OCI-LY3 (cell line): Measurements from ENCODE around the gene ZSCAN20.

Experiments used
- H2AFZ ChIP-seq: fragments of 200-600, 300-600 bp; shearing (Covaris generic); 2 replicates; pipeline ENCODE4 v1.6.0; 2014; ENCODE audit warnings: antibody characterized with exemption, low read depth, low read length
- H3K27ac ChIP-seq: fragments of 200-600, 300-600 bp; sonication (generic); 2 replicates; pipeline ENCODE4 v1.5.1; 2014; ENCODE audit warnings: mild to moderate bottlenecking, low read length, moderate library complexity, mixed read lengths
- H3K27me3 ChIP-seq: fragments of 200-600, 300-600 bp; sonication (generic); 2 replicates; pipeline ENCODE4 v1.6.1; 2014; ENCODE audit warnings: low read depth, low read length, mixed read lengths
- H3K36me3 ChIP-seq: fragments of 200-600, 300-600 bp; sonication (generic); replicated peaks from 2 replicates; pipeline ENCODE3; 2014; ENCODE audit warnings: low read depth, low read length, mixed read lengths
- H3K4me1 ChIP-seq: fragments of 300-600, 200-600 bp; sonication (generic); 2 replicates; pipeline ENCODE4 v1.6.1; 2014; ENCODE audit warnings: low read length, mixed read lengths
- H3K4me2 ChIP-seq: fragments of 200-600, 300-600 bp; sonication (generic); 2 replicates; pipeline ENCODE4 v1.6.1; 2014; ENCODE audit warnings: low read length, mixed read lengths
- H3K4me3 ChIP-seq: fragments of 300-600, 200-600 bp; sonication (generic); 2 replicates; pipeline ENCODE4 v1.5.1; 2014; ENCODE audit warnings: antibody characterized with exemption, mild to moderate bottlenecking, low read length, moderate library complexity
- H3K79me2 ChIP-seq: fragments of 300-600, 200-600 bp; shearing (Covaris generic); 2 replicates; pipeline ENCODE4 v1.6.1; 2014; ENCODE audit warnings: mild to moderate bottlenecking, low read length, mixed read lengths
- H3K9ac ChIP-seq: fragments of 300-600, 200-600 bp; shearing (Covaris generic); 2 replicates; pipeline ENCODE4 v1.6.0; 2014; ENCODE audit warnings: mild to moderate bottlenecking, low read length, moderate library complexity
- H3K9me3 ChIP-seq: fragments of 200-600, 300-600 bp; shearing (Covaris generic); 2 replicates; pipeline ENCODE4 v1.6.1; 2014; ENCODE audit warnings: low read length, mixed read lengths; ENCODE audit not compliant: insufficient read depth
- H4K20me1 ChIP-seq: fragments of 200-600, 300-600 bp; sonication (generic); 2 replicates; pipeline ENCODE4 v1.6.1; 2016; ENCODE audit warnings: low read length, mixed read lengths; ENCODE audit not compliant: insufficient read depth
- CTCF ChIP-seq: fragments of 200-600, 300-600 bp; sonication (generic); IDR thresholded peaks from 2 replicates; pipeline ENCODE4 v1.5.1; 2014; ENCODE audit warnings: antibody characterized with exemption, low read length, low read depth
- EZH2phosphoT487 ChIP-seq: fragments of 200-600 bp; shearing (Covaris generic); IDR thresholded peaks from 2 replicates; pipeline ENCODE4 v1.6.1; 2018; ENCODE audit warnings: antibody characterized with exemption, mixed run types, low read depth

ZSCAN20 gene

DNA sequence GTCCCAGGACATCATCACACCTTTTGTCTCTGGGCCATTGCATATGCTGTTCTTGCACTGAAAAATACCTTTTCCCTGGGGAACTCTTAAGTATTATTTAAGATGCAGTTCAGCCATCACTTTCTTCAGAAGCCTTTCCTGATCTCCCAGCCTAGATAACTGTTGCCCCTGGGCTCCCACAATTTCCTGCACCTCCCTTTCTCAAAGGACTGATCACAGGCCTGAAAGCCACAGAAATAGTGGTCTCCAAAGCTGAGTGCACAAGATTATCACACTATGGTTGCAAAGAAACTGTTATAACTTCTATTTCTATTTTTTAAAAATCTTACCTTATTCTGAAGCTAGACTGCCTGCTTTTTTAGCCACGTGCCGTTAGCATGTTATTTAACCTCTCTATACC, 2.8 kb upstream of the ZSCAN20 start:
- Histone ChIP-seq H3K9ac (no peak overlapping the region), H3K4me1 (peaks cover 14% of the 10 kb centered on the region), H3K36me3 (no peaks in the 10 kb centered on the region), H3K27ac (no peak overlapping the region), H3K27me3 (no peaks in the 10 kb centered on the region), H4K20me1 (no peaks in the 10 kb centered on the region), H3K9me3 (no peaks in the 10 kb centered on the region), H3K4me3 (no peak overlapping the region), H3K4me2 (no peak overlapping the region), H3K79me2 (no peaks in the 10 kb centered on the region), H2AFZ (no peak overlapping the region)
- TF ChIP-seq EZH2phosphoT487, result no peak
- no peak for TF ChIP-seq CTCF

- H2AFZ ChIP-seq, result peak overlapping the region; percentile 88
- H3K27ac ChIP-seq, result no peak overlapping the region
- H3K9ac ChIP-seq, result no peak overlapping the region
- H3K9me3 ChIP-seq, result no peaks in the 10 kb centered on the region
- TF ChIP-seq EZH2phosphoT487 (no peak), CTCF (peak; percentile 71)
- peak overlapping the region; percentile 52 for H3K4me3 ChIP-seq
- no peaks in the 10 kb centered on the region for H3K27me3 ChIP-seq
- no peaks in the 10 kb centered on the region for H3K79me2 ChIP-seq
- H3K4me2 ChIP-seq, result peak overlapping the region; percentile 64
- no peaks in the 10 kb centered on the region for H3K36me3 ChIP-seq
- H3K4me1 ChIP-seq, result peaks cover 14% of the 10 kb centered on the region
- H4K20me1 ChIP-seq, result no peaks in the 10 kb centered on the region
Measured at GRCh38 chr1:33470495-33471012, 1.9 kb upstream of the ZSCAN20 start.

DNA sequence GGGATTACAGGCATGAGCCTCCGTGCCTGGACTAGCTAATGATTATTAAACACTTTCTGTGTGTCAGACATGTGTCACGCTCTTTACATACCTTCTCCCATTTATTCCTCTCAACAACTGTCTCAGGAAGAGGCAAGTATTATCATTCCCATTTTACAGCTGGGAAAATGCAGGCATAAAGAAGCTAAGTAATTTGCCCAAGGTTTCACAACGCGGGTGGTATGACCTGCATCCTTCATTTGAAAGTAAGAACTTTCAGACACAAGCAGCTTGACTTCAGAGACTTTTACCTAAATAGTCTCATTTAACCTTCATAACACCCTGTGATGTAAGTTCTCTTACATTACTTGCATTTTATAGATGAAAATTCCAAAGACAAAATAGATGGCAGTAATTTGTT, 1.0 kb upstream of the ZSCAN20 start:
- Histone ChIP-seq H3K79me2 (no peaks in the 10 kb centered on the region), H3K9me3 (no peaks in the 10 kb centered on the region), H3K4me2 (peak overlapping the region; percentile 73), H3K27me3 (no peaks in the 10 kb centered on the region), H4K20me1 (no peaks in the 10 kb centered on the region), H3K9ac (no peak overlapping the region), H2AFZ (no peak overlapping the region; the same call in 1 of the 2 replicates), H3K4me1 (peaks cover 14% of the 10 kb centered on the region), H3K27ac (no peak overlapping the region), H3K36me3 (no peaks in the 10 kb centered on the region), H3K4me3 (peak overlapping the region; percentile 100)
- TF ChIP-seq EZH2phosphoT487 (no peak), CTCF (no peak)

DNA sequence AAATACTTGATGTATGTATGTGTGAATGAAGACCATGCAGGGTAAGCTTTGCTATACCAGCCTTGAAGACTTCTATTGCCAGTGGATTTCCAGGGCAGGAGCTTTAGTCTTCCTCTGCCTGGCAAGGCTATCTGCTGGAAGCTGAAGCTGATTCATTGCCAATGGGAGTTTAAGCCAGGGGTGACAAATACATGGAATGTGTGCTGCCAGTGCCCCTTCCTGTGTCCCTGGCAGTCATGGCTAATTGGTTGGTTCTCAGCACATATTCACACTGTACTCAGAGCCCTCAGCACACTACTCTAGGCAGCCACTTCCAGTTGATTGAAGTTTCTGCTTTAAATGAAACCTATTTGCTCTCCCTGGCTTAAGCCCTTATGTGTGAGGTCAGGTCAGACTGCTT, 1.5 kb downstream of the ZSCAN20 start:
- TF ChIP-seq EZH2phosphoT487, result no peak
- TF ChIP-seq CTCF, result no peak
- Histone ChIP-seq H3K27me3 (no peaks in the 10 kb centered on the region), H3K4me1 (peaks cover 14% of the 10 kb centered on the region), H3K27ac (no peak overlapping the region), H3K4me3 (no peak overlapping the region), H2AFZ (no peak overlapping the region), H3K4me2 (no peak overlapping the region), H3K36me3 (no peaks in the 10 kb centered on the region), H3K9me3 (no peaks in the 10 kb centered on the region), H3K9ac (no peak overlapping the region), H3K79me2 (no peaks in the 10 kb centered on the region), H4K20me1 (no peaks in the 10 kb centered on the region)
